Measurements from ENCODE around the gene DPYD. TPM values are rescaled to one million over a fixed set of nuclear protein-coding genes. Genes with fewer than 3 reads are reported as not detected.

The DPYD gene
- total RNA-seq, 1 donor from 2014 or later, result 8.1 TPM

DNA sequence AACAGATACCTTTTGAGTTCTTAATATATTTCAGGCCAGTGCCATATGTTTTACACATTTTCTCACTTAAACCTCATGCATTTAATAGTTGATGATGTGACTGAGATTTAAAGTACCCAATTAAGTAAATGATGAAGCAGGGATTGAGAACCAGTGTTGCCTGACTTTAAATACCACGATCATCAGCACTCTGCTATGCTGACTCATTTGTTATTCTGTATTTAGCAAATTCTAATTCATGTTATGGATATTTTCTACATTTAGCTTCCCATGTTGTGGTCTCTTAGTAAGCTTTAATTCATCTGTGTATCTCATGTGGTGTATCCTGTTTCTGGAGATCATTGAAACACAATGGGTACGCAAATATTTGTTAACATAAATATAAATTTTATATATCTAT is 836.3 kb downstream of the DPYD start:
- Mint-ChIP-seq H3K27ac (no peak overlapping the region), H3K4me1 (ENCODE audit: low read depth) (no peaks in the 10 kb centered on the region), H3K4me3 (ENCODE audit: low read depth) (no peak overlapping the region), H3K27me3 (no peaks in the 10 kb centered on the region), H3K36me3 (ENCODE audit: insufficient read depth) (no peaks in the 10 kb centered on the region), H3K9me3 (ENCODE audit: low read depth) (no peaks in the 10 kb centered on the region)
- DNase-seq (ENCODE audit: low spot score, unreplicated experiment), result no peak
- TF ChIP-seq, protein P1, sequence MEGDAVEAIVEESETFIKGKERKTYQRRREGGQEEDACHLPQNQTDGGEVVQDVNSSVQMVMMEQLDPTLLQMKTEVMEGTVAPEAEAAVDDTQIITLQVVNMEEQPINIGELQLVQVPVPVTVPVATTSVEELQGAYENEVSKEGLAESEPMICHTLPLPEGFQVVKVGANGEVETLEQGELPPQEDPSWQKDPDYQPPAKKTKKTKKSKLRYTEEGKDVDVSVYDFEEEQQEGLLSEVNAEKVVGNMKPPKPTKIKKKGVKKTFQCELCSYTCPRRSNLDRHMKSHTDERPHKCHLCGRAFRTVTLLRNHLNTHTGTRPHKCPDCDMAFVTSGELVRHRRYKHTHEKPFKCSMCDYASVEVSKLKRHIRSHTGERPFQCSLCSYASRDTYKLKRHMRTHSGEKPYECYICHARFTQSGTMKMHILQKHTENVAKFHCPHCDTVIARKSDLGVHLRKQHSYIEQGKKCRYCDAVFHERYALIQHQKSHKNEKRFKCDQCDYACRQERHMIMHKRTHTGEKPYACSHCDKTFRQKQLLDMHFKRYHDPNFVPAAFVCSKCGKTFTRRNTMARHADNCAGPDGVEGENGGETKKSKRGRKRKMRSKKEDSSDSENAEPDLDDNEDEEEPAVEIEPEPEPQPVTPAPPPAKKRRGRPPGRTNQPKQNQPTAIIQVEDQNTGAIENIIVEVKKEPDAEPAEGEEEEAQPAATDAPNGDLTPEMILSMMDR (IDR thresholded peaks at IDR 0.05; ENCODE audit: unreplicated experiment), result no peak

DNA sequence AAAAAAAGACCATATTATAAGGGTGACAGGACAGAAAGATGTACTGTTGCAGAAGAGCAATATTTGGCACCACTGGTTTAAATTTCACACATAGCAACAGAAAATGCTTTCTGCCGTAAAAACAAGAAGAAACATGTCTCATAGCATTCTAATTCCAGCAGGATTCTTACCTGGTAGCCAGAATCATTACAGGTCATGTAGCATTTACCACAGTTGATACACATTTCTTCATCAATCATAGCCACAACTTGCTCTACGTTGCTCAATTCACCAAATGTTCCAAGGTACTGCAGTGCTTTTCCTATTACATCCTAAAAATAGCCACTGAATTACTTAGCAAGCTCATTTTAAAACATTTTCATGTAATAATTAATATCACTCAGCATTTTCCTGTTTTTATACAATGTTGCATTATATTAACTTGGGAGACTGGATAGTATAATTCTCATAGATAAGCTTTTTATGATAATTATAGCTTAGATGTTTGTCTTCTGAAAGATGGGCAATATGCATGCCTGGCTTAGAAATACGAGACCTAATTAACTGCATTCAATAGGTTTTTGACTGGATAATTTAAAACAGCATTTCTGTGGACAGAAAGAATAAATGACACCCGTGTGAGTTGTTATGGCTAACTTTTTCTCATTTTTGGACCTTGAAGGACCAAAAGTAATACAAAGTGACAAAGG is 838.5 kb downstream of the DPYD start:
- H3K4me1 Mint-ChIP-seq (ENCODE audit: low read depth), result no peaks in the 10 kb centered on the region
- no peak for DNase-seq (ENCODE audit: low spot score, unreplicated experiment)
- no peak overlapping the region for H3K4me3 Mint-ChIP-seq (ENCODE audit: low read depth)
- no peak overlapping the region for H3K27ac Mint-ChIP-seq
- no peaks in the 10 kb centered on the region for H3K27me3 Mint-ChIP-seq
- H3K9me3 Mint-ChIP-seq (ENCODE audit: low read depth), result no peaks in the 10 kb centered on the region
- no peaks in the 10 kb centered on the region for H3K36me3 Mint-ChIP-seq (ENCODE audit: insufficient read depth)
- TF ChIP-seq, protein P1 (IDR thresholded peaks at IDR 0.05; ENCODE audit: unreplicated experiment), result no peak

GRCh38 chr1:97078872-97079271 is 842.0 kb downstream of the DPYD start:
- Mint-ChIP-seq H3K36me3 (ENCODE audit: insufficient read depth) (no peaks in the 10 kb centered on the region), H3K4me3 (ENCODE audit: low read depth) (no peak overlapping the region), H3K27ac (no peak overlapping the region), H3K9me3 (ENCODE audit: low read depth) (no peaks in the 10 kb centered on the region), H3K4me1 (ENCODE audit: low read depth) (no peaks in the 10 kb centered on the region), H3K27me3 (no peaks in the 10 kb centered on the region)
- no peak for DNase-seq (ENCODE audit: low spot score, unreplicated experiment)
- TF ChIP-seq, protein P1 (IDR thresholded peaks at IDR 0.05; ENCODE audit: unreplicated experiment), result no peak

DNA sequence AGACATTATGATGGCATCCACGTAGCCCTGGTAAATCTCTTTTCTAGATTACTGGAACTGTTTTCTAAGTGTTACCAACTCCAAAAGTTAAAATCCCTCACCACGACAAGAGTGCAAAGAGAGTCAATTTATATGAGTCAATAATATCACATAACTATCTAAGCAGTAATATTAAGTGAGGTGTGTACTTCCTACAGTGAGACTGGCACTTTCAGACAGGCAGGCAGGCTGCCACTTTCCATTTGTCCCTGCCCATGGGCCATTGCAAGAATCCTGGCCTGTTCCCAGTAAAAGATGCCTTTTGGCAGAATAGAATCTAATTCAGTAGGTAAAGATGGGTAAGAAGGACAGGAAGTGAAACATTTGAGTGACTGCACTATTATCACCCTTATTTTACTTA is 843.6 kb downstream of the DPYD start:
- Mint-ChIP-seq H3K9me3 (ENCODE audit: low read depth) (no peaks in the 10 kb centered on the region), H3K36me3 (ENCODE audit: insufficient read depth) (no peaks in the 10 kb centered on the region), H3K27ac (no peak overlapping the region), H3K4me3 (ENCODE audit: low read depth) (no peak overlapping the region), H3K27me3 (no peaks in the 10 kb centered on the region), H3K4me1 (ENCODE audit: low read depth) (no peaks in the 10 kb centered on the region)
- TF ChIP-seq, protein P1 (IDR thresholded peaks at IDR 0.05; ENCODE audit: unreplicated experiment), result no peak
- DNase-seq (ENCODE audit: low spot score, unreplicated experiment), result no peak

DNA sequence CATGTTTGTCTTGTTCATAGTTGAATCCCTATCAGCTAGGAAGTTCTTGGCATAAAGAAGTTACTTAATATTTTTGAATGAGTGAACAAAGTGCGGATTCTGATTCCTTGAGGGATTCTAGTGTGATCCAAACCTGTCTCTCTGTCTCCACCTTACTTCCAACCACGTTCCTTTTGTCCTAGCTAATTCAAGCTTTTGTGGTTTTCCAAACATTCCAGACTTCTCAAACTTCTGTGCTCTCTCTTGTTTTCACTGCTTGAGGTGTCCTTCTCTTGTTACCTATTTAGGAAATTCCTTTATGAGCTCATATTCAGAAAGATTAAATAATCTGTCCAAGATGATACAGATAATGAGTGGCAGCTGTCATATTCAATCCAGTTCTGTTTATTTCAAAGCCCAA is 846.1 kb downstream of the DPYD start:
- Mint-ChIP-seq H3K36me3 (ENCODE audit: insufficient read depth) (no peaks in the 10 kb centered on the region), H3K9me3 (ENCODE audit: low read depth) (no peaks in the 10 kb centered on the region), H3K4me1 (ENCODE audit: low read depth) (no peaks in the 10 kb centered on the region), H3K27ac (no peak overlapping the region), H3K27me3 (no peaks in the 10 kb centered on the region), H3K4me3 (ENCODE audit: low read depth) (no peak overlapping the region)
- DNase-seq (ENCODE audit: low spot score, unreplicated experiment), result no peak
- TF ChIP-seq, protein P1 (IDR thresholded peaks at IDR 0.05; ENCODE audit: unreplicated experiment), result no peak
